ENCODE data around the gene PCSK5. TPM values are rescaled to one million over a fixed set of nuclear protein-coding genes. Genes with fewer than 3 reads are reported as not detected.
A peak's percentile ranks its signal among the peaks of the same experiment; 100 is the strongest.

The PCSK5 gene
- total RNA-seq, 4 donors from 2014 or later, result 6.5 to 24.3 (median 12.4) TPM

- Histone ChIP-seq H3K4me3 (no peak overlapping the region), H3K4me1 (no peaks in the 10 kb centered on the region), H3K27ac (no peak overlapping the region), H3K27me3 (no peaks in the 10 kb centered on the region), H3K36me3 (no peaks in the 10 kb centered on the region), H3K9me3 (no peaks in the 10 kb centered on the region)
- no peak for TF ChIP-seq POLR2A (IDR thresholded peaks at IDR 0.05)
- no peak for TF ChIP-seq CTCF (IDR thresholded peaks at IDR 0.05)
- intact Hi-C loops (cut with DNase I; ENCODE audit: low total_unique reads), result no loop called here
- no peak for DNase-seq
These were observed 60.5 kb downstream of the PCSK5 start for GRCh38 chr9:75950998-75951397.

- intact Hi-C loops (cut with DNase I; ENCODE audit: low total_unique reads), result no loop called here
- H3K27ac ChIP-seq, result no peak overlapping the region
- no peaks in the 10 kb centered on the region for H3K9me3 ChIP-seq
- H3K27me3 ChIP-seq, result no peaks in the 10 kb centered on the region
- H3K4me3 ChIP-seq, result no peak overlapping the region
- TF ChIP-seq CTCF (IDR thresholded peaks at IDR 0.05), result no peak
- TF ChIP-seq POLR2A (IDR thresholded peaks at IDR 0.05), result no peak
- DNase-seq, result no peak
- H3K36me3 ChIP-seq, result no peaks in the 10 kb centered on the region
- H3K4me1 ChIP-seq, result no peaks in the 10 kb centered on the region
These were observed 62.7 kb downstream of the PCSK5 start for GRCh38 chr9:75953218-75953617.

- Histone ChIP-seq H3K9me3 (no peaks in the 10 kb centered on the region), H3K4me3 (no peak overlapping the region), H3K27ac (no peak overlapping the region), H3K27me3 (no peaks in the 10 kb centered on the region), H3K36me3 (no peaks in the 10 kb centered on the region), H3K4me1 (no peaks in the 10 kb centered on the region)
- TF ChIP-seq POLR2A (IDR thresholded peaks at IDR 0.05) (no peak), CTCF (IDR thresholded peaks at IDR 0.05) (no peak)
- no peak for DNase-seq
- intact Hi-C loops (cut with DNase I; ENCODE audit: low total_unique reads), result no loop called here
These were observed 65.7 kb downstream of the PCSK5 start for GRCh38 chr9:75956161-75956560.

GRCh38 chr9:75957116-75957515, 66.6 kb downstream of the PCSK5 start:
- intact Hi-C loops (cut with DNase I; ENCODE audit: low total_unique reads), result no loop called here
- no peak for DNase-seq
- Histone ChIP-seq H3K36me3 (no peaks in the 10 kb centered on the region), H3K27ac (no peak overlapping the region), H3K9me3 (no peaks in the 10 kb centered on the region), H3K4me1 (no peaks in the 10 kb centered on the region), H3K4me3 (no peak overlapping the region), H3K27me3 (no peaks in the 10 kb centered on the region)
- no peak for TF ChIP-seq CTCF (IDR thresholded peaks at IDR 0.05)
- no peak for TF ChIP-seq POLR2A (IDR thresholded peaks at IDR 0.05)

GRCh38 chr9:75958226-75958625, 67.8 kb downstream of the PCSK5 start:
- intact Hi-C loops (cut with DNase I; ENCODE audit: low total_unique reads), result no loop called here
- no peaks in the 10 kb centered on the region for H3K36me3 ChIP-seq
- no peak for TF ChIP-seq CTCF (IDR thresholded peaks at IDR 0.05)
- no peak for TF ChIP-seq POLR2A (IDR thresholded peaks at IDR 0.05)
- no peaks in the 10 kb centered on the region for H3K9me3 ChIP-seq
- no peaks in the 10 kb centered on the region for H3K4me1 ChIP-seq
- H3K4me3 ChIP-seq, result no peak overlapping the region
- DNase-seq, result no peak
- H3K27ac ChIP-seq, result peak overlapping the region in 1 of 2 donors; percentile 11
- no peaks in the 10 kb centered on the region for H3K27me3 ChIP-seq
